GM18519 (cell line): ENCODE measurements around the gene RAET1E.
"Not testable (repeated sequence)": the region's sequence is repeated elsewhere in the genome, so short reads cannot be mapped to it uniquely, and the experiment has no call there.

Source experiments
- ATAC-seq: cut with Tn5 transposase; IDR thresholded peaks from one replicate; pipeline ENCODE4 v1.9.1; 2021; ENCODE audit warnings: mild to moderate bottlenecking, moderate library complexity; ENCODE audit not compliant: unreplicated experiment, low FRiP score

The RAET1E gene

DNA sequence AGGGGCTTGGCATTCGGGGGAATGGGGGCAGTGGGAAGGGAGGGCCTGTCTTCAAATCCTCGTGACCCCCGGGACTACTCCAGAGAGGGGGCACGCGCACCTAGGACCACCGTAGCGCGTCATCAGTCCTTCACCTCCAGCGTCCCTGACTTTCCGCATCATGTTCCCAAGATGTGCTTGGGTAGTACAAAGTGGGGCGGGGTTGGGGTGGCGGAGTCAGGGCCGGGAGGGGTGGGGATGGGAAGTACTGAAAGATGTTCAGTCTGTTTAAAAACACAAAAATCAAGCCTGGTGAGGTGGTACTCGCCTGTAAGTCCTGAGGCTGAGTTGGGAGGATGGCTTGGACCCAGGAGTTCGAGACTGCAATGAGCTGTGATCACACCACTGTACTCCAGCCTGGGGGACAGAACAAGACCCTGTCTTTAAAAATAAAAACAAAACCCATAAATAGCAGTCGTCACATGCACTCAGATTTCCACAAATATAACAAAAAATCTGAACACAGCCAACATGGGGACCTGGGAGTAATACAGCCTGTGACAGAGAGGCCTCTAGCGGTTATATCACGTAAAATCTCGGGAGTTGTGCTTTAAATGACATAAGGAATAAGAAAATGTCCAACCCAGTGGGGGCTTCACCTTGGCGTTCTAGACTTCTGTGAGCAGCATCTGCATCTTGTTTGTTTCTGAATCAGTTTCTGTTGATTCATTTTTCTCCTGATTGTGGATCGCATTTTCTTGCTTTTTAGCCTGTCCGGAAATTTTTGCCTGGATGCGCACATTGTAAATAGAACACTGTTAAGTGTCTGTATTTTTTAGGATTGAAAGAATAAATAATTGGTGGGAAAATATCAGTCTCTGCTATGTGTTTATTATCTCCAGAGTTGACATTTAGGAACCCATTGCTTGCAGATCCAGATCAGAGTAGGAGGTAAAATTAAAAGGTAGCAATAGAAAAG, 33.1 kb downstream of the RAET1E start:
- no peak for ATAC-seq

DNA sequence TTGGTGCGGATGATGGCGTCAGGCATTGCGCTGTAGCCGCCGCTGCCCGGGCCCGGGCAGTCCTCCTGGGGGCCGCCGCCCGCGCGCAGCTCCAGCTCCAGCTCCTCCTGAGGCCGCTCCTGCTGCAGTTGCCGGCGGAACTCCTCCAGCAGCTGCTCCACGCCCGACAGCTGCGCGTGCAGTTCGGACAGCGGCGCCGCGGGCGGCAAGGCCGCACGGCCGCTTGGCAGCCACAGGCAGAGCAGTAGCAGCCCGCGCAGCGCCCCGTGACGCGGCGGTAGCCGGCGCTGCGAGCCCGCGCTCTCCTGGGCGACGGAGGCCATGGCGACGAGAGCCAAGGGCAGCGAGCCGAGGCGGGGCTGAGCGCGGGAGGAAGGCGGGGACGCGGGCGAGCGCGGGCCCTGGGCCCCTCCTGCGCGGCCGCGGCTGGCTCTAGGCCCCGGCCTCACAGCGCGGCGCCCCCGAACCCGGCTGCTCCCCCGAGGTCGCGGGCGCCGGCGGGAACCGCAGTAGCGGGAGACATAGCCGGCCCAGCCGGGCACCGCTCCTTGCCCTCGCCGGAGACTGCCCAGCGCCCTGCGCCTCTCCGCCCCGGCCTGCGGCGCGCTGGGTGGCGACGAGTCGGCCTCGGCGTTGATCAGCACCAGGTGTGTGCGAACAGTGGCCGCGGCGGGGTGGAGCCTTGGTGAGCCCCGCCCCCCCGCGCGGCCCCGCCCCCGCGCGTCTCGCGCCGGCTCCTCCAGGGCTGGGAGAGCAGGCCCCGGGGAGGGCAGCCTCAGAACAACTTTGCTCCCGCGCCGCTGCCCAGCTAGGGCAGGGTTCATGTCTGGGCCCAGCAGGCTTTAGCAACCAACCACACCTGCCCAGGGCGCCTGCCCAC, 34.0 kb downstream of the RAET1E start, which contains the start of gene LRP11:
Gene LRP11 (minus strand): TSS at position 662 of the 880 bp plus-strand sequence. CDS start 339 bp downstream, at position 323.
- peak; percentile 70 for ATAC-seq

DNA sequence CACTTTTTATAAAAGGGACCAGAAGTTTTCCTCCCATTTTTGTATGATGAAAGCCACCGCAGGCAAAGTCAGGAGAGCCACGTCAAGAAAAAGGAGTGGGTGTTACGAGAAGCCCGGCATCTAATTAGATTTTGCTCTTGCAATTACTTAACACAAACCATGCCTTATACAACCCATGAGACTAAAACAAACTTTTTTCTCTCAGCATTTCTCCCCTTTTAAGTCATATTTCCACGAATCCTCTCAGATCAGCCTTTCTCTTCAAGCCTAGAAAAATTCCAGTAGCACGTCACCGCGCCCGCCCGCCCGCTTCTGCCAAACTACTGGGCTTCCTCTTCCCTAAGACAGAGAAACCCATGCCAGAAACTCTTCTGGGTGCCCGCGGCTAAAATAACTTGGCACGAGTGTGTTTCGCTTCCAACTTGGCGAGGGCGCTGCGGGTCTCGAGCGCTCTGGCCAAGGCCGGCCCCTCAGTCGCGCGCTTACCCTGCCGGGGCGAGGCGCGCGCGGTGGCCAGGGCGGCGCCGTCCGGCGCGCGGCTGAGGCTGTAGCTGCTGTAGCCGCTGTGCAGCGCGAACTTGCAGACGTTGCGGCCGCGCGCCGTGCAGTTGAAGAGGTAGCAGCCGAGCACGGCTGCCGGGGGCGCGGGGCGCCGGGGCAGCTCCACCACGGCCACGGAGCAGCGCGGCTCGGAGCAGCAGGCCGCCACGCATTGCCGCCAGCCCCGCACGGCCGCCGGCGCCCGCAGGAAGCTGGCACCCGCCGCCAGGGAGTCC, 34.8 kb downstream of the RAET1E start:
- peak; percentile 32 for ATAC-seq

DNA sequence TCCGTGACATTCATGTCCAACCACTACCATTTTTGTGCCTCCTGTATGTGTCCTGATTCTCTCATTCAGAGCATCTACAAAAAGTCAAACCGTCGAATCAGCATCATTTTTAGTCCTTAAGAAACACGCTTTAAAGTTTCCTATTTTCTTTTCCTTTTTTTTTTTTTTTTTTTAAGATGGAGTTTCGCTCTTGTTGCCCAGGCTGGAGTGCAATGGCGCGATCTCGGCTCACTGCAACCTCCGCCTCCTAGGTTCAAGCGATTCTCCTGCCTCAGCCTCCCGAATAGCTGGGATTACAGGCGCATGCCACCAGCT, 35.5 kb downstream of the RAET1E start:
- ATAC-seq = not testable (repeated sequence)

DNA sequence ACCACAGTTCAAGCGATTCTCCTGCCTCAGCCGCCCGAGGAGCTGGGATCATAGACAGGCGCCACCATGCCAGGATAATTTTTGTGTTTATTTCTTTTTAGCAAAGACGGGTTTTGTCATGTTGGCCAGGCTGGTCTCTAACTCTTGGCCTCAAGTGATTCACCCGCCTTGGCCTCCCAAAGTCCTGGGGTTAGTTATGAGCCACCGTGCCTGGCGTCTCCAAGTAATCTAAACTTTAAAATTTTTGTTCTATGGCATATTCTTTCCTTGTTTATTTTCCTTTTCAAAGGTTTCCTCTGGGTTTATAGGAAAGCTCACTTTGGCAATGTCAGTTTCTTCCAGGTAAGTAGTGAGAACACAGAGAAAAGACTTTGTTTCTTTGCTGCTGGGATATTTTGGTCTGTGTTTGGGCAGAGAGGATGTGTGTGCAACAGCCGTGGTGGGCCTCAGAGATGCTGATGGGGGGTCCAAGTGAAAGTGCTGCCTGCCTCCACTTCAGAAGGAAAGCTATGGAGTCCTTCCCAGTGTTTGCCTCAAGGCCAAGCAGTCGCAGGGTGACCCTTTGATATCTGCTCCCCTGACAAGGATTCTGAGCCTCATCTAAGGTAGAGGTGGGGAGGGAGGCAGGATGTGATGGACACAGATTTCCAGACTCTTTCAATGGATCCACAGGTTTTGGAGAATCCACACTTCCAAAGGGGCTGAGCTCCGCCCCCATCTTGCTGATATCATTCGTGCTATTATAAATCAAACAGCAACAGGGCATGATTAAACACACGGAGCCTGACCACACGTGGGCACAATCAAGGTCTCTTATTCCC, 36.1 kb downstream of the RAET1E start:
- ATAC-seq = no peak

DNA sequence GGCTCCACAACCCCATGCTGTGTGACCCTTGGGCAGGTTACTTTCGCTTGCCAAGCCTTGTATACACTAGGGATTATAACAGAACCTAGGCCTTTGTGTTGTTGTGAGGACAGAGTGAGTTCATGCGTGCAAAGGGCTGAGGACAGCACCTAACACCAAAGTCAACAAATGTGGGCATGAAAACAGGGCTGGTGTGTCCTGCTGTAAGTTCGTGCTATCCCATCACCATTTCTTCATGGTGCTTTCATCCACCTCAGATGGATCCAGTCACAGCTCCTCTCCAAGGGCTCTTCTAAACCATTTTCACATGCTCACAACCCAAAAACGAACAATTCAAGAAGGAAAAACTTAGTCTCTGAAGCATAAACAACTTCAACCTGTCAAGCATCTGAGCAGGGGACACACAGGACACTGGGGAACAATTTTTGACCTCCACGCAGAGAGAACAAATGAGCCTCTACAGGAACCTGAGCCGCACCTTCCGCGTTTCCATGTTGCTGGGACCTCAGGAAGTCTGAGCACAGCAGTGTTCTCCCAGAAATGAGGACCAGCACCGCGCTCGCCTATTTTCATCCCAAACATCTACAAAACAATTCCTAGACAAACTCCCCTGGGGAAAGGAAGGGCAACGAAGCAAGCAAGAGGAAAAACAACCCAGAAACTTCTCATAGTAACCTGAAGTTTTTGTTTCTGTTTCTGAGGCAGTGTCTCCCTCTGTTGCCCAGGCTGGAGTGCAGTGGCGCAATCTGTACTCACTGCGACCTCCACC, 36.9 kb downstream of the RAET1E start:
- no peak for ATAC-seq

DNA sequence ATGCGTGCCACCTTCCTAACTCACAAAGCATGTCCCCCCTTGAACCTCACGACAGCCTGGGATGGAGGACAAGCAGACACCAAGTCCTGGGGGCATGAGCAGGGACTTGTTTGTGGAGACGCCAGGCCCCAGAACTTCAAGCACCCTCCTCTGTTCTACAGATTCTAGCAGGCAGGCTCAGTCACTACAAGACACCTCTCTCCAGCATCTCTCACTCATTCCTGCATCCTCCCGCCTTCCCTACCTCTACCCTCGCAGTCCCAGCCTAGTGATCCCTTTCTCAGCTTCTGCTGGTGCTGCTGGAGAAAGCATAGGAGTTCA, 37.4 kb downstream of the RAET1E start:
- ATAC-seq = no peak

DNA sequence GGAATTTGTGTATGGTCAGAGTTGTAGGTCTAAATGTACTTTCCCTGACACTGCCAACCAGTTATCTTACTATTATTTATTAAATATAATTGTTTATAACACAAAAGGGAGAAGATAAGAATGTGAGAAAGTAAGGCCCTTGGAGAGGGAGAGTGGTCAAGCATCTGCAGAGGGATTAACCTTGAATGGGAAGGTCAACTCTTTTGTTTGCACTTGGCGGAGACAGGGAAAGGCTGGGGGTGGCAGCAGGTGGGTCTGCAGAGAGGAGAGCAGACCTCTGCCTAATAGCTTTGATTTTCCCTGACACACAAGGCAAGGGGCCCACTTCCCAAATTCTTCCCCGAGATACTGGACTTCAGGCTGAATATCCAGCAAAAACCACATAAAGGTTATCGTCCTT, 38.0 kb downstream of the RAET1E start:
- ATAC-seq = no peak

DNA sequence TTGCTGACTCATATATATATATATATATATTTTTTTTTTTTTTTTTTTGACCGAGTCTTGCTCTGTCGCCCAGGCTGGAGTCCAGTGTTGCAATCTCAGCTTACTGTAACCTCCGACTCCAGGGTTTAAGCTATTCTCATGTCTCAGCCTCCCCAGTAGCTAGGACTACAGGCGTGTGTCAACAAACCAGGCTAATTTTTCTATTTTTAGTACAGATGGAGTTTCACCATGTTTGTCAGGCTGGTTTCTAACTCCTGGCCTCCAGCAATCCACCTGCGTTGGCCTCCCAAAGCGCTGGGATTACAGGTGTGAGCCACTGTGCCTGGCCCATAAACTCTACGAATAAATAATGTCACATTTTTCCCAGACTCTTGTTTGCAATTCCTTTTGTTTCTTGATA, 38.5 kb downstream of the RAET1E start:
- no peak for ATAC-seq

DNA sequence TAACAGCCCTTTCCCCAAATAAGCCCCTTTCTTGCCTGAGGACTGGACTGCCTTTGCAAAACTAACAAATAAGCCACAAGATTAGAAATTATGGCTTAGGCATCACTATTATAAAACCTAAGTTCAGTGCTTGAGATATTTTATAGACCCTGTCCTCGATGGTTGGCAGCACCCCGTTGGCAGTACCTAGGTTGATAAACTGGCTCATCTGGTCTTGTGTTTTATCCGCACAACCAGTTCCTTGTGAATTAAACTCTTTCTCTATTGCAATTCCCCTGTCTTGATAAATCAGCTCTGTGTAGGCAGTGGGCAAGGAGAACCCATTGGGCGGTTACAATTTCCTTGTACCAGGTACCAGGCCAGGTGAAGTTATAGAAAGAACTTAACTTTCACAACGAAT, 40.4 kb downstream of the RAET1E start:
- ATAC-seq = no peak

DNA sequence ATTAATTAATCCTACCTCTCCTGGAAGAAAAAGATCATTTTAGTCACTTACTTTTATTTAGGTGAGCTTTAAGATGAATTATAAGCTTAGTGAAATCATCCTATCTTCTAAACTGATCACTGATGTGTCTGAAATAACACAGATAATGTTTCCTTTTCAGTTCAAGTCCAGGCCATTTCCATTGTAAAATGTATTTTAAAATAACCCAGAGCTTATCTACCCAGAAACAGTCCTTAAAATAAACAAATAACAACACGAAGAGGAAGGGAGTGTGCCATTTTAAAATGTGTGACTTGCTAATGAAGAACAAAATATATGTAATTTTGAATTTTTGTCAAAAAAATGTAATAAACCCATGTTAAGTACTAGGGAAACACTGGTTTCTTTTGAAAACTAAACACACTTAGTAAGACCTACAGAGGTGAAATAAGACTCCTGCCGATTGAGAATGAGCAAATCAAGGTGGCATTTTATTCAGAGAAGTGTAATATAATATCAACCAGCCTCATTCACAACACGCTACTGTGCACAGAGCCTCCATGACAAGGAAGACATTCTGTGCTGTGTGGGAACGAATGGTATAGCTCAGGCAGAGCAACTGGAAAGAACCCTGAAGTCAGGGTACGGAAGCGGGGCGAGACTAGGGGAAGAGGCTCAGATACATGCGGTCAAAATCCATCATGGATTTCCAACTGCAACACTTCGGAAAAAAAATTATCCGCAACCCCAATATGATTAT, 41.5 kb downstream of the RAET1E start:
- no peak for ATAC-seq

DNA sequence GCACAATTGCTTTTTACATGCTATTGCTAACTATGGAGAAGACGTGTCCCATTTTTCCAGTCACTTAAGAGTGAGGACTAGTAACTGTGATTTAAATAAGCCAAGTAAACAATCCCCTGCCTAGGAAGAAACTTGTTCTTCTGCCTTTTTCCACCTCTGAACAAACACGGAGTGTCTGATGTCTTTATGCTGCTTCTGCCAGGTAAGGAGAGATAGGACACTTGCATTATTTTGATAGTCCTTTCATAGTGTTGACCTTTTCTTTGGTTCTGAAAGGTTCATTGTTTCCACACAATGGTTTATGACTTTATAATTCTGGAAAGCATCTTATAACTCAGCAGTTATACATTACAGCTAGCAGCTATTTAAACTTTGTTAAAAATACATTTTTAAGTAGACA, 42.2 kb downstream of the RAET1E start:
- ATAC-seq = no peak

DNA sequence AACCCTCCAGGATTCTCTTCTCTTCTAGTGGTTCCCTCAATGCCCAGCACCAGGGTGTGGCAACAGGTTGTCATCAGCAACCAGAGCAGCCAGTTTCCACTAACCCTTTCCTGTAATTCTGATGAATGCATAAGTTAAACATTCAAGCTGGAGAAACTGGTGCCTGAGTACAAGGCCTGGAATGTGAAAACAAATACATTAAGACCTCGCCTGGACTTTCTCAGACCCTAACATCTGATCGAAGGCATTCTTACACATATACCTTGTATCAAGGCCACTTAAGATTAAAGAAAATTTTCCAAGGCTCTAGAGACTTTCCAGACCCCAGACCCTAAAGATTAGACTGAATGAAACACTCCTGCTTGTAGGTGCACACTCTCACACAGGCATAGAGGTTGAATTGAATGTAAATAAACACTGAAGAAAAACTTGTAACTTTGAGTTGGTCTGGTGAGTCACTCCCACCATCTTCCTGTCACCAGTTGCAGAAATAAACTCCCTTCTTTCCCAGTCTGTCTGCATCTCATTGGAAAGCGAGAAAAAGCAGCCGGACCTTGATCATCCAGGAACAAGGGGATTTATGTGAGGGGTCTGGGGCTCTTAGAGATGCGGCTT, 42.8 kb downstream of the RAET1E start:
- no peak for ATAC-seq

DNA sequence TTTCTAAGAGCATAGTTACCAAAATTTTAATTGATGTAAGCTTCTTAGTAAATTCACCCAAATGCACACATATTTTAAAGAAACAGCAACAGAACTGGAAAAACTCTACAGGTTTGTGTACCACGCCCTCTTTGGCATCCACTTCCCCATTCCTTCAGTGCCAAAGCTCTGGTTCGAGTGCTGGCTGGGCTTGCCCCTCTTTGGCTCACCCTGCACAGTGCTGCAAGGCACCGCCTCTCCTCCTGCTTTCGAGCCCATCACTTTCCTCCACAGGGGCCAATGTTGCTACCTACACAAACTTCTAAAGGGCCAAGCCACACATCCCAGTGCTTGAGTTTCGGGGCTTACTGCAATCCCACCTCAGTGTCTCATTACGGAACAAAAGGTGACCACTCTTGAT, 43.4 kb downstream of the RAET1E start:
- ATAC-seq = no peak

DNA sequence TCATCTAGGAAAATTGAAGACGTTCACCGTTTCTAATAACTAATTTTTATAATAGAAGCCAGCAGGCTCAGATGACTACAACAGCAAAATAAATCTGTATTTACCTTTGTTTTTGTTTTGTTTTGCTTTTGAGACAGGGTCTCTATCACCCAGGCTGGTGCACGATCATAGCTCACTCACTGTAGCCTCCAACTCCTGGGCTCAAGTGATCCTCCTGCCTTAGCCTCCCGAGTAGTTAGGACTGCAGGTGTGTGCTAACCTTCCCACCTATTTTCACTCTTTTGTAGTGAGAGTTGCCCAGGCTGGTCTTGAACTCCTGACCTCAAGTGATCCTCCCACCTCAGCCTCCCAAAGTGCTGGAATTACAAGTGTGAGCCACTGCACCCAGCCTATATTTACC, 43.9 kb downstream of the RAET1E start:
- ATAC-seq = not testable (repeated sequence)

DNA sequence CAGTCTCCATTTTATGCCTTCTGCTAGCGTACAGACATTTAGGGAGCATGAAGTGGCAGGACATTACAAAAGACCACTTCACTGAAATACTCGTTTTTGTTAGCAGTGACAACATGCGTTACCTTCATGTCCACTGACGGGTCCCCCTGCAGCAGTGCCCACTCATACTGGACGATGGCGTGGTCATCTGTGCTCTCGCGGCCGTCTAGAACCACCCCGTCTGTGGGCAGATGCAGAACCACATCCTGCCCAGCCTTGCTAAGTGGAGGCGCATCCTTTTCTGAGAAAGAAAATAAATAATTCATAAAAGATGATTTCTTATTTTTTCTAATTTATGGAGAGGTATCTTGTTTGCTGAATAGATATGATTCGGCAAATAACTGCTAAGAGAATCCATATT, 45.0 kb downstream of the RAET1E start:
- ATAC-seq = no peak

DNA sequence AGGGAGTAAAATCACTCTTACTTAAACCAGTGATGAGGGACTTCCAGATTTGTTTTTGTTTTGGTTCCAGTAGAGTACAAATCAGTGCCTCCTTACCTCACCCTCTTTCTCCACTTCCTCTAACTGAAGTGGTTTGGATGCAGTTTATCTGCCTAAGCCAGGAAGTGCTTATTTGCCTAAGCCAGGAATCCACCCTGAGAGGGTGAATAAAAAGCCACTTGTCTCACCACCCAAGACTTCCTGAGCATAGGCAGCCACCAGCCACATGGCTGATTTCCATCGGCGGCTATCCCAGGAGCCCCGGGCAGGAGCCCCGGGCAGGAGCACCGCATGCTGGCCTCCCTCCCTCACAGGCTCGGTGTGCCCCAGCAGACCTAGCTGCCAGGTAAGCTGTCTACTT, 45.7 kb downstream of the RAET1E start:
- no peak for ATAC-seq

DNA sequence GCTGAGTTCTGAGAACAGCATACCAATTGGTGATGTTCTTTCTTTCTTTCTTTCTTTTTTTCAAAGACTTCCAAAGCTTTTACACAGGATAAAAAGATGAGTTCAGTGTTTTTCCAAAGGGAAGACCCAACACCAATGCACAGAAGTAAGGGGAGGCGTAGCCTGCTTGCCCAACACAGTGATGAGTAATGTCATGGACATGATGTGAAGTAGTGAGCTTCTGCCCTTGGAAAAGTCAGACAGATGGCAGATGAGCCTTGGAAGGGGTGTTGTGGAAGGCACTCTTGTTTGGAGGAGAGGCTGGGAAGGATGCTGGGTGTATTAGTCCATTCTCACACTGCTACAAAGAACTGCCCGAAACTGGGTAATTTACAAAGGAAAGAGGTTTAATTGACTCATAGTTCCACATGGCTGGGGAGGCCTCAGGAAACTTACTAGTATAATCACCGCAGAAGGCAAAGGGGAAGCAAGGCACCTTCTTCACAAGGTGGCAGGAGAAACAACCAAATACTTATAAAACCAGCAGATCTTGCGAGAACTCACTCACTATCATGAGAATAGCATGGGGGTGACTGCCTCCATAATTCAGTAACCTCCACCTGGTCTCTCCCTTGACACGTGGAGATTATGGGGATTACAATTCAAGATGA, 46.3 kb downstream of the RAET1E start:
- ATAC-seq = no peak
